HG03139 (cell line): ENCODE data around the gene NADK.

Source experiments
- ATAC-seq: cut with Tn5 transposase; IDR thresholded peaks from one replicate; pipeline ENCODE4 v1.9.1; 2021; ENCODE audit not compliant: unreplicated experiment

Gene NADK

DNA sequence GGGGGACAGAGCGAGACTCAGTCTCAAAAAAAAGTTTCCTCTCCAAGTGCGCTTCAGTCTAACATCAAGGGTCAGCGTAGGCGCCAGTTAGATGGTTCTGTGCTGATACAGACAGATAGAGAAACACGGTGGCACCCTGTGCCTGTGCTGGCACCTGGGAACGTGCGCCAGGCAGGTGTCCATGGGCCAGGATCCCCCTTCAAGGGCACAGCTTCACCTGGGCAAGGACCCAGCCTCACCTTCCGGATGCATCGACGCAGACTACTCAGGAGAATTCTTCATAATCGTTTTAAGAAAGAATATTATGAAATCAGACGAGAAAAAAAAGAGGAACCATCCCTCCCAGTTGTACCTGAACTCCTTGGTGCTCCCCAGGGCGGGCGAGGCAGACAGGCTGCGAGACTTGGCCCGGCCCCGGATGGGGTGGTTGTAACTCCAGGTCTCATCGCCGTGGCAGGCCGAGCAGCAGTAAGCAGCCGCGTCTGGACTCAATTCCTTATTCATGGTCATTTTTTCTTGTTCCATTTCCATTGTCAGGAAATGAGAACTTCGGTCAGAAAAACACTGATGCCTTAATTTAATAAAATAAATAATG is 13.3 kb downstream of the NADK start:
- no peak for ATAC-seq

DNA sequence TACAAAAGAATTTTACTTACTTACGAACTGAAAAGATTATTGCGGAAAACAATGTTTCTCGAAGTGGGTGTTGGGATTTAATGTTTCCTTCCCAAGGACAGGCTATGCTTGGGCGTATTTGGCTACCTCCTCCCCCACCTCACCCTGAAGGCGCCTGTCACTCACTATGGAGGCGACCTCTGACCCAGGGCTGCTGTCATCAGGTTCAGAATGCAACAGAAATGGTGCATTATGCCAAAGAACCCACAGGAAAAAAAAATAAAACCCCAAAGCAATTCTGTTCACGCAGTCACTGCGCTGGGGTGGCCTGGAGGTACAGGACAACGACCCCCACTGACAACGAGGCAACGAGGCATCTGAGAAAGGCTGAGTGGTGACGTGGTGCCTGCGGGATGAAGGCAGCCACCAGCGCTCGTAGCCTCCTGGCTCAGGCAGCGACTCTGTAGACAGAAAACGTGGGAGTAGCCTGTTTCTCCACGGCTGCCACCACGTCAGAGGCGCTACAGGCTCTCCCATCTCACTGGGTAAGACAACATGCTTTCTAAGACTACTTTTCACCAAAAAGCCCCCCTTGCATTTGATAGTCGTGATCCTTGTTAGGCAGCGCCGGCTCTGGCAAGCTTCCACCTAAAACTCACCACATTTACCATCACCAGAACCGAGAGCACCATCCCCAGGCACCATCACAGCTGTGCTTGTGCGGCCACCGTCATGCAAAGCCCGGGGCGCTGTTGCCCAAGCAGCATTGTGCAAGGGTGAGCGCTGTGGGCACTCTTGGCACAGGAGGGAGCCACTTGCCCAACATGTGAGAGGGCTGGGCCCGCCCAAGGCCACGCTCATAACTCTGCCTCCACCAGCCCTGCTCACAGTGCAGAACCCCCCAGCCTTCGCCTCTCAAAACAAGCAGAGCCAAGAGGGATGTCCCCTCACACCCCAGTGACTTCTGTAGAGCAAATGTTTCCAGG is 14.3 kb downstream of the NADK start:
- no peak for ATAC-seq

DNA sequence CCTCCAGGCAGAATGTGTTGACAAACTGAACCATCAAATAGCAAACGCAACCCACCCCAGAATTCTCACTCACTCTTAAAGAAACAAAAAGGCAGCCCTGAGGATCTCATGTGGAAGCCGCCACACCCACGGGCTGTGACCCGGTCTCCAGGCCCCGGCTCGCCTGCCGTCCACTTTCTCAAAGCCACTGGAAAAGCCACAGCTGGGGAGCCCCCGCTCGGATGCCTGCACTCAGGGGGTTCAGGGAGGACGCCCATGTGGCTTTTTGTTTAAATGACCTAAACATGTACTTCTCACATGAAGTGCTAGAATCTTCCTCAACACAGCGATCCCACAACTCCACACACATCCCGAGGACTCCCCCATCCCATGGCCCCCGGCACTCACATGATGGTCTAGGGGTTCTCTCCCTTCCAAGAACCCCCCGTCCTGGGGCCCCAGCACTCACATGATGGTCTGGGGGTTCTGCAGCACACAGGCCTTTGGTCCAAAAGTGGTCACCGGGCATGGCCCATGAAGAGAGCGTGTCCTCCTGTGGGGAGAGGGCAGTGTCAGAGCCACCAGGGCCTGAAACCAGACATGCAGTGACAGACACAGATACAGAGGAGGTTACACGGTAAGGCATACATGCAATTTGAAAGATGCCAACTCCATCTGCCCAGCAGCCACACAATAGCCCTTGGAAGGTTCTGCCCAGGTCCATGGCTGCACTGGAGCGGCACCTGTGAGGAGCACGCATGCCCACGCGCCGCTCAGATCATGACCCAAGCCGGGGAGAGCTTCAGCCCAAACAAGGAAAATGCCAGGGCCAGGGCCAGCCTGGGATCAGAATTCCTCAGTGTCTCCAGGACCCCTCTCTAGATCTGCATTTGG is 16.5 kb downstream of the NADK start:
- no peak for ATAC-seq

DNA sequence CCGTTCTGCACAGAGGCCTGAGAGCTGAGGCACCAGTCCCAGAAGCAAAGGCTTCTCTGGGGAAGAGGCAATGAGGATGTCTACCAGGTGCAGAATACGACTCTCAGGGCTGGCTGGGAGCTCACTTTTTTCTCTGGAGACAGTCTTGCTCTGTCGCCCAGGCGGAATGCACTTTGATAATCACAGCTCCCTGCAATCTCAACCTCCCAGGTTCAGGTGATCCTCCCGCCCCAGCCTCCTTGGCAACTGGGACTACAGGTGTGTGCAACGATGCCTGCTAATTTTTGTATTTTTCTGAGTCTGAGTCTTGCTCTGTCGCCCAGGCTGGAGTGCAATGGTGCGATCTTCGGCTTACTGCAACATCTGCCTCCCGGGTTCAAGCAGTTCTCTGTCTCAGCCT is 17.6 kb downstream of the NADK start:
- no peak for ATAC-seq

GRCh38 chr1:1760345-1760650 is 18.0 kb downstream of the NADK start:
- no peak for ATAC-seq

- ATAC-seq, result no peak
Measured at GRCh38 chr1:1759456-1760344, 18.6 kb downstream of the NADK start.

- no peak for ATAC-seq
Measured at GRCh38 chr1:1758692-1759455, 19.4 kb downstream of the NADK start.

- ATAC-seq, result no peak
Measured at GRCh38 chr1:1758059-1758621, 20.1 kb downstream of the NADK start.

GRCh38 chr1:1757422-1758058 is 20.7 kb downstream of the NADK start:
- ATAC-seq, result no peak

- ATAC-seq, result no peak
Measured at GRCh38 chr1:1756661-1757421, 21.4 kb downstream of the NADK start.

DNA sequence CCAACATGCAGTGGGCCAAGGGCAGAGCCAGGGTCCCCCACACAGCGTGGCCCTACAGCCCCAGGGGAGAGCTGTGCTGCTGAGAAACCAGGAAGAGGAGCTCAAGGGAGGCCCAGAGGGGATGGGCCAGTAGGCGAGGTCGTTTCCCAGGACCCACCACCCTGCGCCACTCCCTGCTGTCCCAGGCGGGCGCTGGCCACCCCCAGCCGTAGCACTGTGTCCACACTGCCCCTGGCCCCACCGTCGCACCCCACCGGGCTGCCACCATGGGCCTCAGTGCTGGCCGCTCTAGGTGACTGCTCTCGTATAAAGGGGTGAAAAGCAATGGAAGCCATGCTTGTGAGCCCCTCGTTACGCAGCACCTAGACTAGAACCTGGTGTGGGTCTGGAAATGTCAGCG is 22.4 kb downstream of the NADK start:
- ATAC-seq, result no peak

DNA sequence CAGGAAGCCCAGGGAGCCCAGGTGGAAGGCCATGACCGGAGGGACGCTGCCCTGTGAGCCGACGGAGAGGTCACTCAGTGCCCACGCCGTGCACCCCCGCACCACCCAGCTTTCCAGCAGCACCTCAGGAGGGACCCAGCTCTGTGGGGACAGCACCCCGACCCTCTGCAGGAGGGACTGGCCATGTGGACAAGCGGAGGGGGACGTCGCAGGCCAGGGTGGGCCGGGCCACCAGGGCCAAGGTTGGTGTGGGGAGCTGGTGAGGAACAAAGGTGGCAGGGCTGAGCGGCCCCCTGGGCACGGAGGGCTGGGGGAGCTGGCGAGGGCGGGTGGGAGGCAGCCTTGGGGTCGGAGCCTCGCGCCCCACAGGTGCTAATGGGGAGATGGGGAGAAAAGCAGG is 22.8 kb downstream of the NADK start:
- ATAC-seq, result no peak

- no peak for ATAC-seq
Measured at GRCh38 chr1:1754051-1754815, 24.0 kb downstream of the NADK start.

DNA sequence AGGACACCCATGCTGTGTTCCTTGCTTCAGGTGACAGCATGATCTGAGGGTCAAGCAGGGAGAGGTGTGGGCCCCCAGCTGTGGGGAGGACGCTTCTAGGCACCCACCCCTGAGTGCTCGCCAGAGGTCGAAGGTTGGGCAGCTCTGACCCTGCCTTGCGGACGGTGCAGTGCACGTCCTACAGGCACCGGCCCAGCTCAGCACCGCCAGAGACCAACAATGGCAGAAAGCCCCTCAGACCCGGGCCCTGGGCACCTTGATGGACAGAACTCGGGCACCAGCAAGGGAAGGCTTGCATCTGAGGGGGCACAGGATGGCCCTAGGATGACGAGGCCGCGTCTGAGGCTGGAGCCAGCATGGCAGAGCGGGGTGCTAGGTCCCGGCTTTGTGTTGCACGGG is 24.7 kb downstream of the NADK start:
- no peak for ATAC-seq

GRCh38 chr1:1752636-1753606 is 25.3 kb downstream of the NADK start:
- no peak for ATAC-seq

GRCh38 chr1:1752190-1752589 is 26.1 kb downstream of the NADK start:
- ATAC-seq, result no peak
